ENCODE measurements around the gene RTTN.

GRCh38 chr18:69996417-69996816, 209.1 kb downstream of the RTTN start:
- TF ChIP-seq MXI1 (IDR thresholded peaks at IDR 0.05; ENCODE audit: low read depth, low read length) (no peak), POLR2AphosphoS5 (IDR thresholded peaks at IDR 0.05; ENCODE audit: low read depth, low read length) (no peak), TAF1 (IDR thresholded peaks at IDR 0.05; ENCODE audit: borderline replicate concordance, low read depth, low read length) (no peak), JUND (IDR thresholded peaks at IDR 0.05) (no peak), RFX5 (IDR thresholded peaks at IDR 0.05; ENCODE audit: low read length) (no peak), USF2 (IDR thresholded peaks at IDR 0.05; ENCODE audit: borderline replicate concordance, low read depth, low read length) (no peak), CTCF (IDR thresholded peaks at IDR 0.05) (no peak), REST (IDR thresholded peaks at IDR 0.05; ENCODE audit: low read depth, low read length) (no peak), RAD21 (IDR thresholded peaks at IDR 0.05; ENCODE audit: low read length) (no peak), MEF2A (IDR thresholded peaks at IDR 0.05; ENCODE audit: borderline replicate concordance, low read depth) (no peak), RCOR1 (IDR thresholded peaks at IDR 0.05; ENCODE audit: low read length) (no peak)

All from SK-N-SH (cell line).